OCI-LY7 (cell line): Measurements from ENCODE around the gene NDN. TPM values are rescaled to one million over a fixed set of nuclear protein-coding genes. Genes with fewer than 3 reads are reported as not detected.
"Not testable (repeated sequence)": the region's sequence is repeated elsewhere in the genome, so short reads cannot be mapped to it uniquely, and the experiment has no call there.

Experiments used
- Bru-seq: library from RNA; stranded (reverse); fragments of 400-500 nt; gene quantifications from one replicate; lab custom pipeline; 2021; lab: Mats Ljungman, UMichigan
- BruChase-seq, 2 experiments: library from RNA; stranded (reverse); fragments of 400-500 nt; gene quantifications; one replicate each; lab custom pipeline; 2021; lab: Mats Ljungman, UMichigan
- BruUV-seq: library from RNA; stranded (reverse); fragments of 400-500 nt; replicated peaks from 2 replicates; lab custom pipeline; 2021; lab: Mats Ljungman, UMichigan
- CTCF ChIA-PET: fragments of 300-600 bp; sonication (Branson Sonifier 250); formaldehyde crosslinking; loops from one replicate; lab custom pipeline; 2022; ENCODE audit warnings: antibody characterized with exemption; ENCODE audit not compliant: unreplicated experiment; lab: Charles Lee
- POLR2A ChIA-PET: fragments of 300-600 bp; sonication (Branson Sonifier 250); formaldehyde crosslinking; loops from one replicate; lab custom pipeline; 2022; ENCODE audit warnings: antibody characterized with exemption; lab: Charles Lee
- DNase-seq: peaks from one replicate; pipeline ENCODE4 v3.0.0-alpha.2; 2015; ENCODE audit warnings: low spot score
- H2AFZ ChIP-seq: fragments of 200-600 bp; sonication (generic), shearing (Covaris generic); 2 replicates; pipeline ENCODE4 v1.6.1; 2014; ENCODE audit warnings: mild to moderate bottlenecking, antibody characterized with exemption, low read length, moderate library complexity
- H3K27ac ChIP-seq: fragments of 200-600 bp; sonication (generic); 2 replicates; pipeline ENCODE4 v1.5.1; 2014; ENCODE audit warnings: mixed run types, low read depth, mild to moderate bottlenecking, moderate library complexity, low read length, inconsistent platforms; ENCODE audit not compliant: poor library complexity, severe bottlenecking
- H3K36me3 ChIP-seq: fragments of 200-600 bp; sonication (generic); 2 replicates; pipeline ENCODE4 v1.6.1; 2014; ENCODE audit warnings: mild to moderate bottlenecking, antibody characterized with exemption, low read length, moderate library complexity, mixed read lengths; ENCODE audit not compliant: insufficient read depth
- H3K4me1 ChIP-seq: fragments of 200-600 bp; sonication (generic); 2 replicates; pipeline ENCODE4 v1.5.1; 2014; ENCODE audit warnings: mild to moderate bottlenecking, low read length; ENCODE audit not compliant: insufficient read depth, poor library complexity, severe bottlenecking
- H3K4me2 ChIP-seq: fragments of 200-600 bp; sonication (generic); 2 replicates; pipeline ENCODE4 v1.6.1; 2014; ENCODE audit warnings: mild to moderate bottlenecking, low read length
- H3K4me3 ChIP-seq: fragments of 200-600 bp; sonication (generic); 2 replicates; pipeline ENCODE4 v1.5.1; 2014; ENCODE audit warnings: mild to moderate bottlenecking, low read depth, low read length; ENCODE audit not compliant: poor library complexity, severe bottlenecking
- H3K79me2 ChIP-seq: fragments of 200-600 bp; sonication (generic); 2 replicates; pipeline ENCODE4 v1.6.1; 2016; ENCODE audit warnings: low read depth, mild to moderate bottlenecking, low read length, moderate library complexity, mixed read lengths; ENCODE audit not compliant: insufficient read depth
- H3K9me2 ChIP-seq: fragments of 200-600 bp; sonication (generic); 2 replicates; pipeline ENCODE4 v1.6.1; 2016; ENCODE audit warnings: mild to moderate bottlenecking, low read length, mixed read lengths; ENCODE audit not compliant: insufficient read depth
- H3K9me3 ChIP-seq: fragments of 200-600 bp; sonication (generic); 2 replicates; pipeline ENCODE4 v1.6.1; 2014; ENCODE audit warnings: mild to moderate bottlenecking, mixed run types, low read length, mixed read lengths
- H4K20me1 ChIP-seq: fragments of 200-600 bp; sonication (generic); 2 replicates; pipeline ENCODE4 v1.6.1; 2014; ENCODE audit warnings: mild to moderate bottlenecking, antibody characterized with exemption, low read length, moderate library complexity, mixed read lengths; ENCODE audit not compliant: insufficient read depth
- EZH2phosphoT487 ChIP-seq: fragments of 200-600 bp; sonication (generic); IDR thresholded peaks from 2 replicates; pipeline ENCODE4 v1.6.1; 2018; ENCODE audit warnings: low read depth, borderline replicate concordance, mild to moderate bottlenecking, mixed run types, antibody characterized with exemption, low read length, moderate library complexity, mixed read lengths
- intact Hi-C: fragments of 100-400 bp; cut with micrococcal nuclease; formaldehyde crosslinking; loops from one replicate; pipeline ENCODE4 v1.10.0; 2022; ENCODE audit not compliant: unreplicated experiment
- long read RNA-seq: library from polyadenylated mRNA; stranded (forward); transcript quantifications from one replicate; pipeline ENCODE4 v2.0.0, GENCODE V29; 2022
- total RNA-seq, 2 experiments: library from RNA; depleted of rRNA in 1 of 2; stranded (reverse); fragments of >200 nt in 1 of 2; shearing (Covaris generic) in 1 of 2; gene quantifications; 2 replicates each; pipeline ENCODE4 v1.2.3, GENCODE V29; 2014 to 2022
- TF ChIP-seq, protein P1 (sequence below): fragments of 200-600 bp; sonication (generic); conservative IDR thresholded peaks from 2 replicates; pipeline ENCODE4 v1.5.1; 2014; ENCODE audit warnings: mild to moderate bottlenecking, antibody characterized with exemption, low read length, moderate library complexity, mixed read lengths

Gene NDN
- not detected in 2 replicates for total RNA-seq (2014; rRNA removed; shearing (Covaris generic))
- total RNA-seq (2022) = not detected in 2 replicates
- Bru-seq, nascent RNA = not detected
- not detected for BruChase-seq, experiment 1, labeled RNA remaining after a 6-hour chase
- BruChase-seq, experiment 2, labeled RNA remaining after a 2-hour chase = not detected
- long read RNA-seq = 0 reads

DNA sequence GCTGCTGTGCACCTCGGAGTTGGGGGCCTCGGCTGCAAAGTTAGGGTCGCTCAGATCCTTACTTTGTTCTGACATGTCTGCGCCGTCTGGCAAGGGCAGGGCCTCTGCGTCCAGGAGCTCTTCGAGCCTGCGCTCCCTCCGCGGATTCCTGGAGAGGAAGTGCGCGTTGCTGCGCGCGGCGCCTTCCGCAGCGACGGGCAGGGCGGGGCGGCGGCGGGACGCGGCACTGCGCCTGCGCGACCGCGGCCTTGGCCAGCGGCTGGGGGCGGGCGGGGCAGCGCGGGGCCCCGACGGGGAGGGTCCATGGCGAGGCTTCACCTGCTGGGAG, at the start of gene NDN:
TSS of gene NDN (minus strand) at position 163 of the 328 bp plus-strand sequence. CDS start at position 75, 88 bp downstream.
- Histone ChIP-seq H3K9me3 (no peaks in the 10 kb centered on the region), H3K4me2 (no peak within 1 kb of the TSS), H3K27ac (no peak within 1 kb of the TSS), H3K4me3 (no peak within 1 kb of the TSS), H3K36me3 (no peaks in the 10 kb centered on the region), H4K20me1 (no peaks in the 10 kb centered on the region), H3K79me2 (no peaks in the 10 kb centered on the region), H3K4me1 (no peaks in the 10 kb centered on the region), H3K9me2 (no peaks in the 10 kb centered on the region), H2AFZ (no peak within 1 kb of the TSS)
- no peak for DNase-seq
- TF ChIP-seq, protein P1, sequence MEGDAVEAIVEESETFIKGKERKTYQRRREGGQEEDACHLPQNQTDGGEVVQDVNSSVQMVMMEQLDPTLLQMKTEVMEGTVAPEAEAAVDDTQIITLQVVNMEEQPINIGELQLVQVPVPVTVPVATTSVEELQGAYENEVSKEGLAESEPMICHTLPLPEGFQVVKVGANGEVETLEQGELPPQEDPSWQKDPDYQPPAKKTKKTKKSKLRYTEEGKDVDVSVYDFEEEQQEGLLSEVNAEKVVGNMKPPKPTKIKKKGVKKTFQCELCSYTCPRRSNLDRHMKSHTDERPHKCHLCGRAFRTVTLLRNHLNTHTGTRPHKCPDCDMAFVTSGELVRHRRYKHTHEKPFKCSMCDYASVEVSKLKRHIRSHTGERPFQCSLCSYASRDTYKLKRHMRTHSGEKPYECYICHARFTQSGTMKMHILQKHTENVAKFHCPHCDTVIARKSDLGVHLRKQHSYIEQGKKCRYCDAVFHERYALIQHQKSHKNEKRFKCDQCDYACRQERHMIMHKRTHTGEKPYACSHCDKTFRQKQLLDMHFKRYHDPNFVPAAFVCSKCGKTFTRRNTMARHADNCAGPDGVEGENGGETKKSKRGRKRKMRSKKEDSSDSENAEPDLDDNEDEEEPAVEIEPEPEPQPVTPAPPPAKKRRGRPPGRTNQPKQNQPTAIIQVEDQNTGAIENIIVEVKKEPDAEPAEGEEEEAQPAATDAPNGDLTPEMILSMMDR = no peak
- TF ChIP-seq EZH2phosphoT487 = no peak
- no TSS peak for BruUV-seq
- ChIA-PET POLR2A (no interaction called here), CTCF (no interaction called here)
- intact Hi-C loops = loop anchor here (10.0 kb wide), 1 partner anchor 48 kb away; no protein-coding TSS in a partner anchor

DNA sequence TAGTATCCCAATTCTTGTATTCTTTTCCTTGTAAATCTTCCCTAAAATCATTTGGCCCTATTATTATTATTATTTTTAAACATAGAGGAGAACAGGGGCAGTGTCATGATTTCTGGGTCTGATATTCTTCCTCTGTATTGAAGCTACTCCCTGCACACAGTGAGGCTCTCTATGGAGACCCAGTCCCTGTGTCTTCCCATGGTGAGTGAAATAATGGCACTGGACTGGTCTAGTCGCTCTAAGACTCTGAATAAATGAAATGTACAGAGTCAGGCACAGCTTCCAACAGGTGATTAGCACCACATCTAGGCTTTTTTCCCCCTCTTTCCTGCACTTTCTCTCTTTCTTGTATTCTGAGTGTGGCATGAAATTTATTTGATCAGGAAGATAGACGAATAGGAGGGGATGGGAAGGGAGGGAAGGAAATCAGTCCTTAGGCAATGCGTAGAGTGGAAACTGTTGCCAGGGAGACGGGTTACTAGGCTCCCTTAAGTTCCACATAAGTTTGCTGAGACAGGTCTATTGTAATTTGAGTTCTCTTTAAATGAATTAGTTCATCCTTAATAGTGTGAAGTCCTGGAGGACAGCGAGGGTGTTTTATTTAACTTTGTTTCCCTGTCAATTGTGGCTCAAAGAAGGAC, 49.0 kb upstream of the NDN start:
- no peaks in the 10 kb centered on the region for H4K20me1 ChIP-seq
- no peak overlapping the region for H3K4me2 ChIP-seq
- TF ChIP-seq, protein P1 = no peak
- TF ChIP-seq EZH2phosphoT487 = no peak
- H3K9me3 ChIP-seq = no peaks in the 10 kb centered on the region
- DNase-seq = no peak
- H3K27ac ChIP-seq = no peak overlapping the region
- POLR2A ChIA-PET = no interaction called here
- intact Hi-C loops = loop anchor here (10.0 kb wide), 1 partner anchor 51 kb away; the partner anchor contains the start of gene NDN
- H3K79me2 ChIP-seq = no peaks in the 10 kb centered on the region
- no peak overlapping the region for H2AFZ ChIP-seq
- no peaks in the 10 kb centered on the region for H3K4me1 ChIP-seq
- no peak overlapping the region for H3K4me3 ChIP-seq
- no peaks in the 10 kb centered on the region for H3K36me3 ChIP-seq
- H3K9me2 ChIP-seq = no peaks in the 10 kb centered on the region
- BruUV-seq = no TSS peak
- CTCF ChIA-PET = no interaction called here

- H3K79me2 ChIP-seq = no peaks in the 10 kb centered on the region
- no peaks in the 10 kb centered on the region for H4K20me1 ChIP-seq
- no peak overlapping the region for H2AFZ ChIP-seq
- no peak overlapping the region for H3K4me2 ChIP-seq
- TF ChIP-seq, protein P1 = no peak
- no peak for TF ChIP-seq EZH2phosphoT487
- BruUV-seq = no TSS peak
- no peaks in the 10 kb centered on the region for H3K36me3 ChIP-seq
- ChIA-PET POLR2A (no interaction called here), CTCF (no interaction called here)
- H3K27ac ChIP-seq = no peak overlapping the region
- no peak overlapping the region for H3K4me3 ChIP-seq
- intact Hi-C loops = loop anchor here (10.0 kb wide), 1 partner anchor 50 kb away; the partner anchor contains the start of gene NDN
- H3K4me1 ChIP-seq = no peaks in the 10 kb centered on the region
- H3K9me3 ChIP-seq = no peaks in the 10 kb centered on the region
- no peaks in the 10 kb centered on the region for H3K9me2 ChIP-seq
- DNase-seq = no peak
Observed at GRCh38 chr15:23734862-23735261, 47.8 kb upstream of the NDN start.

DNA sequence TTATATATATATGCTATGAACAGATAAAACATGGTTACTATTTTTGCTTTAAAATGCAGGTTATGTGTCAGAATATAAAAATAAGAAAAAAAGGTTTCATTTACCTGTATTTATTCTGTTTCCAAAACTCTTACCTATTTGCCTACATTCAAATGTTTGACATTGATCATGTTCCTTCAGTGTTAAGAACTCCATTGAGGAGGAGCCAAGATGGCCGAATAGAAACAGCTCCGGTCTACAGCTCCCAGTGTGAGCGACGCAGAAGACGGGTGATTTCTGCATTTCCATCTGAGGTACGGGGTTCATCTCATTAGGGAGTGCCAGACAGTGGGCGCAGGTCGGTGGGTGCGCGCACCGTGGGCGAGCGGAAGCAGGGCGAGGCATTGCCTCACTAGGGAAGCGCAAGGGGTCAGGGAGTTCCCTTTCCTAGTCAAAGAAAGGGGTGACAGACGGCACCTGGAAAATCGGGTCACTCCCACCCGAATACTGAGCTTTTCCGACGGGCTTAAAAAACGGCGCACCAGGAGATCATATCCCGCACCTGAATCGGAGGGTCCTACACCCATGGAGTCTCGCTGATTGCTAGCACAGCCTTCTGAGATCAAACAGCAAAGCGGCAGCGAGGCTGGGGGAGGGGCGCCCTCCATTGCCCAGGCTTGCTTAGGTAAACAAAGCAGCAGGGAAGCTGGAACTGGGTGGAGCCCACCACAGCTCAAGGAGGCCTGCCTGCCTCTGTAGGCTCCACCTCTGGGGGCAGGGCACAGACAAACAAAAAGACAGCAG, 27.0 kb upstream of the NDN start:
- H3K79me2 ChIP-seq, POLR2A ChIA-PET, H3K36me3 ChIP-seq, intact Hi-C loops, H3K27ac ChIP-seq, H4K20me1 ChIP-seq, H3K4me3 ChIP-seq, BruUV-seq, H3K9me3 ChIP-seq, CTCF ChIA-PET, H3K4me2 ChIP-seq, H3K9me2 ChIP-seq, H2AFZ ChIP-seq, H3K4me1 ChIP-seq, DNase-seq: not testable (repeated sequence)
